GM21526 (cell line): ENCODE results near the gene TRIM8.

Experiments used
- ATAC-seq: cut with Tn5 transposase; IDR thresholded peaks from one replicate; pipeline ENCODE4 v1.9.1; 2021; ENCODE audit warnings: moderate library complexity; ENCODE audit not compliant: unreplicated experiment, low FRiP score

TRIM8 gene

GRCh38 chr10:102644066-102644645, at the start of gene TRIM8:
Gene TRIM8, plus strand, starts transcription at chr10:102644479. Its CDS starts 139 bp downstream, at chr10:102644618.
- ATAC-seq: no peak

GRCh38 chr10:102595293-102595692, 49.0 kb upstream of the TRIM8 start:
- no peak for ATAC-seq

- ATAC-seq: no peak
Observed at GRCh38 chr10:102595897-102596296, 48.4 kb upstream of the TRIM8 start.

GRCh38 chr10:102596506-102596971, 47.7 kb upstream of the TRIM8 start:
- ATAC-seq: no peak

GRCh38 chr10:102597131-102597991, 46.9 kb upstream of the TRIM8 start:
- ATAC-seq: no peak

- ATAC-seq: no peak
Observed at GRCh38 chr10:102598243-102598642, 46.0 kb upstream of the TRIM8 start.

GRCh38 chr10:102599565-102600327, 44.5 kb upstream of the TRIM8 start:
- no peak for ATAC-seq

- ATAC-seq: no peak
Observed at GRCh38 chr10:102600816-102601215, 43.5 kb upstream of the TRIM8 start.

GRCh38 chr10:102601639-102602038, 42.6 kb upstream of the TRIM8 start:
- ATAC-seq: no peak

GRCh38 chr10:102602272-102603045, 41.8 kb upstream of the TRIM8 start:
- no peak for ATAC-seq

GRCh38 chr10:102603946-102604345, 40.3 kb upstream of the TRIM8 start:
- ATAC-seq: no peak

- ATAC-seq: no peak
Observed at GRCh38 chr10:102604439-102604841, 39.8 kb upstream of the TRIM8 start.

- ATAC-seq: no peak
Observed at GRCh38 chr10:102605712-102606111, 38.6 kb upstream of the TRIM8 start.

GRCh38 chr10:102608487-102608886, 35.8 kb upstream of the TRIM8 start:
- ATAC-seq: no peak

GRCh38 chr10:102610441-102610887, 33.8 kb upstream of the TRIM8 start:
- no peak for ATAC-seq

GRCh38 chr10:102611514-102612087, 32.7 kb upstream of the TRIM8 start:
- ATAC-seq: no peak

GRCh38 chr10:102612964-102613275, 31.4 kb upstream of the TRIM8 start:
- ATAC-seq: no peak

GRCh38 chr10:102613286-102613685, 31.0 kb upstream of the TRIM8 start:
- no peak for ATAC-seq

- ATAC-seq: no peak
Observed at GRCh38 chr10:102613785-102614184, 30.5 kb upstream of the TRIM8 start.

GRCh38 chr10:102614888-102615287, 29.4 kb upstream of the TRIM8 start:
- ATAC-seq: no peak
